ENCODE data around the gene TMEM181.

TMEM181 gene

DNA sequence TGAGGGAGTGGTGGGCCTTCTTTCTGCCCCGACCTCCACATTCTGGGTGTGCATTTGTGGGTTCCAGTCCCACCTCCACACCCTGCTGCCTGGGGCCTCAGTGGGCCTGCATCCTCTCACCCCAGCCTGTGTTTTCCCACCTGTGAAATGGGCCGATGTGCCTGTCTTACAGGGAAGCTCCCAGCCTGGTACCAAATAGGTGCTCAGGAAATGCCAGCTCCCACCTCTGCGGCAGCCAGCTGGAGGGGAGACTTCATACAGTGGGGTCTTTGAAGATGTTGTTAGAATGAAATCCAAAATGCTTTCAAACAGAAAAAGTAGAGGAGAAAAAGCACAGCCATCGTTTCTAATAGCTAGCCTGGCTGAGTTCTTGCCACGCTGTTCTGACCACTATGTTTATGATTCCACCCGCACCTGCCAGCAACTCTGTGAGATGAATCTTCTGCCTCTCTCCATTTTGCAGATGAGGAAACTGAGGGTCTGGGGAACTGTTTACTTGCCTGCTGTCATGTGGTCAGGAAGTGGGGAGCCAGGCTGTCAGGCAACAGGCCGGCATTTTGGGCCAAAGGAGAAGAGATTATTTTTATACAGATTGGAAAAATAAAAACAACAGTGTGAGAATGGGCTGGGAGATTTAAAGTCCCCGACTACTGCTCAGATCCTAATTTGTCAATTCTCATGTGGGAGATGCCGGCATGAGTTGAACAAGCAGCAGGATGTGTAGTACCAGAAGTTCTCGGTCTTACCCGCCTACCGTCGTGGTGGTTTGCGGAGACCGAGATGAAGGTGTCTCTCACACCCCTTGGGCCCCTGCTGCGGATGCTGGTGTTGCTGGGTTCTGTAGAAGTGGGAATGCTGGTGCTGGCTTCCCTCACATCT lies 4.6 kb downstream of the TMEM181 start:
- no peak for DNase-seq

- no peak for DNase-seq
Observed at GRCh38 chr6:158565122-158565429, 5.2 kb downstream of the TMEM181 start.

DNA sequence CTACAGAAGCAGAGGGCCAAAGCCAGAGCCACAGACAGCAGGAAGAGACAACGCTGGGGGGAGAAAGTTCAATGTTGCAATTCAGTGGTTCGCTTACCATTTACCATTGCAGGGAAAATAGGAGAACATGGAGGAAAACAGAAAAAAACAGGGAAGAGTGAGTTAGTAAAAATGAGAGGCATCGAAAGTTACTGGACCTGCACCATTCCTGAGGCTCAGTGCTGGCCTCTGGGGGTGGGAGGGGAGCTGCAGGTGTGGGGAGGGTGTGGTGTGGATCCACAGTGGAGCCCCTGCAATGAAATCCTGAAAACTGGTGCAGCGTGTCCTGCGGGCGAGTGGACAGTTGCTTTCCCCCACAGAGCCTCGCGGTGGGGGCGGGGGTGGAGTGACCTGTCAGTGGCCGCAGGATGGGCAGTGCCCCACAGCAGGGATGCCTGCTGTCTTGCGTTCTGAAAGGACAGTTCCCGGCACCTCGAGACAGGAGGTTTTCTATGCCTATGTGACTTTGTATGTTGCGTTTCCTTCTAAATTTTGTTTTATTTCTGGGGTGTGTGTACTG lies 5.7 kb downstream of the TMEM181 start:
- no peak for DNase-seq

DNA sequence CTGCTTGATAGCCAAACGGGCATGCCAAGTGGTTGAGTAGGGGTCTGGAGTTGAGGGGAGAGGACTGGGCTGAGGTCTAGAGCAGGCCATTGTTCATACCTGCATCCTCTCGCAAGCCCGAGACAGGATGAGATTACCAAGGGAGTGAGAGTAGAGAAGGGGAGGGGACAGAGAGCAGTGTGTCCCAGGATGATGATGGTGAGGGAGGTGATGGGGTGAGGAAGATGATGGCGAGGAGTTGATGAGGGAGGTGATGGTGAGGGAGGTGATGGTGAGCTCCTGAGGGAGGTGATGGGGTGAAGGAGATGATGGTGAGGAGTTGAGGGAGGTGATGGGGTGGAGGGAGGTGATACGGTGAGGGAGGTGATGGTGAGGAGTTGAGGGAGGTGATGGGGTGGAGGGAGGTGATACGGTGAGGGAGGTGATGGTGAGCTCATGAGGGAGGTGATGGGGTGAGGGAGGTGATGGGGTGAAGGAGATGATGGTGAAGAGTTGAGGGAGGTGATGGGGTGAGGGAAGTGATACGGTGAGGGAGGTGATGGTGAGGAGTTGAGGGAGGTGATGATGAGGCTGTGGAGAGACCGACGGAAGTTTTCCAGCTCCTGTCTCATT lies 6.4 kb downstream of the TMEM181 start:
- no peak for DNase-seq

DNA sequence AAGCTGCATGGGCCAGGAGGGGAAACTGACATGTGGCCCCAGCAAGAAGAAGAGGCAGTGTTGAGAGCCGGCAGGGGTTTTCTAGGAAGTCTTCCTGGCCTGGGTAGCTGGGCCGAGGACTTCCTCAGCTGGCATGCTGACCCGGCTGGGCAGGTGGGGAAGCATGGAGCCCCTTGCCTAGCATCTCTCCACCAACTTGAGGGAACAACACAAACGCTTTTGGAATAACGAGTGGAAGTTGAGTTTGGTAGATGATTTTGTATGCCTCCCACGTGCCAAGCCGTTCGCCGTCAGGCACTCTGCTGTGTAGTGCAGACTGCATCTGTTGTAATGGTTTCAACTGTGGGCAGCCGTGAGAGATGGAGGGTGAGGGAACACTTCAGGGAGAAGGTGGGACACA lies 7.3 kb downstream of the TMEM181 start:
- DNase-seq: no peak

- DNase-seq: no peak
Observed at GRCh38 chr6:158567871-158568401, 8.0 kb downstream of the TMEM181 start.

DNA sequence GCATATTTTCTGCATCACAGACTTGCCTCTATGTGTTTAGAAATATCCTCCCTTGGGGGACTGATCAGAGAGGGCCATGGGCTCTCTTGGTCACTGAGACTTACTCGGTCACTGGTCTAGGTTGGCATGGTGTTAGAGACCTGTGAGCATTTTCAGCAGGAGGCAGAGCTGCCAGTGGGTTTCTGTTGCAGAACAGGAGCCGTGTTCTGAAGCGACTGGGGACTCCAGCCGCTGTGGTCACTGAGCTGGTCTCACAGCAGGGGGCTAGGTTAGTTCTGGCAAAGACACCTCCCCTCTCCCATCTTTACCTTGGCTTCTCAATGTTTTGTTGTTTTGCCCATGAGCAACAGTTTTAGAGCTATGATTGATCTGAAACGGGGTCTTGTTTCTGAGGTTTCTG lies 8.7 kb downstream of the TMEM181 start:
- DNase-seq: no peak

DNA sequence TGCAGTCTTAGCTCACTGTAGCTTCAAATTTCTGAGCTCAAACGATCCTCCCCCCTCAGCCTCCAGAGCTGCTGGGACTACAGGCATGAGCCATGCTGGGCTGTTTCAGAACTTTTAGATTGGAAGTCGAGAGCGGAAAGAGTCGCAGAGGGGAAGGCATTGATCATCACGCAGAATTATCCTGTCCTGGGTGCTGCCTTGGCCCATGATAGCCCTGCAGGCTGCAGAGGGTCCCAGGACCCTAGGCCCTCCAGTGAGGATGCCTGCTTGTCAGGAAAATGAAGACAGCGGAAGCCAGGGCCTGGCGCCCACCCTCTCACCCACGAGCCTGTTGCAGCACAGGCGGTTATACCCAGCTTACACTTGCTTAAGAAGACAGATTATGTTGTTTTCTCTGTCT lies 9.1 kb downstream of the TMEM181 start:
- no peak for DNase-seq

DNA sequence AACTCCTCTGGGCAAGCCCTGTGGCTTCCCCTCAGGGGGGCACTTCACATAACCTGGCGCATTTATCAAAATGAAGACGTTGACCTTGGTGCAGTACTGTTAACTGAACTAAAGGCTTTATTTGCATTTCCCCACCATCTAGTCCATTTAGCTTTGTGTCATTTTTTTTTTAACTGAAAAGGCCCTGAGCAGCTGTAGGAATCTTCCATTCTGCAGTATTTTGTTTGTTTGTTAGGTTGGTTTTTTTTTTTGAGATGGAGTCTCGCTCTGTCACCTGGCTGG lies 10.7 kb downstream of the TMEM181 start:
- DNase-seq: no peak

DNA sequence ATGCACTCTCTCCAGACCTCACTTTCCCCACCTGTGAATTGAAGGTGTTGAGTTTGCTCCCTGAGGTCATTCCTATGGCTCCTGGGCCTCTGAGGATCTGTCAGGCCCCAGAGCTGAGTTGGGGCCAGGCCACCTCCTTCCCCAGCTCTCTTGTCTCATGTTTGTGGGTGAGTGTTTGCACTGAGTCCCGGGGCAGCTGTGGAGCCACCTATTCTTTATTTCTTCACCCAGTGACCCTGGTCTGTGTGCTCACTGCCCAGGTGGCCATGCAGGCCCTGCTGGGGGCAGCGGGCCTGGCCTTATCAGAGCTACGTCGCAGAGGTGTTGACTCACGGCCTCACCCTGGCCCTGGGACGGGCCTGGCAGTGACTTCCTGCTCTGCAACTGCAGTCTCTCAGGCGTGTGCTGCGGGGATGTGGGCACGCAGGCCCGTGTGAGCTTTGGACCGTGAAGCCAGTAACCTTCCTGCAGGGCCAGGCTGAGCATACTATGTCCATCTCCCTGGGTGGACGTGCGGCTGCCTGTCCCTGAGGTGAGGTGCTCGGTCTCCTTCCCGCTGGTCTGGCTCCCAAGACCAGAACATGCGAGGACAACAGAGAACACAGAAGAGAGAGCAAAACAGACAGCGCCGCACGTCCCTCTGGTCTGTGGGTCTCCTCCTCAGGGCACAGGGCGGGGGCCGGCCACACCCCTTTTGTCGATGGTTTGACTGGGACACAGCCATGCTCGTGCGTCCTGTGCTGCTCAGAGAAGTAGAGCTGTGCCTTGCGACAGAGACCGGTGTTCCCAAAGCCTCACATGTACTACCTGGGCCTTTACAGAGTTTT lies 12.1 kb downstream of the TMEM181 start:
- no peak for DNase-seq

DNA sequence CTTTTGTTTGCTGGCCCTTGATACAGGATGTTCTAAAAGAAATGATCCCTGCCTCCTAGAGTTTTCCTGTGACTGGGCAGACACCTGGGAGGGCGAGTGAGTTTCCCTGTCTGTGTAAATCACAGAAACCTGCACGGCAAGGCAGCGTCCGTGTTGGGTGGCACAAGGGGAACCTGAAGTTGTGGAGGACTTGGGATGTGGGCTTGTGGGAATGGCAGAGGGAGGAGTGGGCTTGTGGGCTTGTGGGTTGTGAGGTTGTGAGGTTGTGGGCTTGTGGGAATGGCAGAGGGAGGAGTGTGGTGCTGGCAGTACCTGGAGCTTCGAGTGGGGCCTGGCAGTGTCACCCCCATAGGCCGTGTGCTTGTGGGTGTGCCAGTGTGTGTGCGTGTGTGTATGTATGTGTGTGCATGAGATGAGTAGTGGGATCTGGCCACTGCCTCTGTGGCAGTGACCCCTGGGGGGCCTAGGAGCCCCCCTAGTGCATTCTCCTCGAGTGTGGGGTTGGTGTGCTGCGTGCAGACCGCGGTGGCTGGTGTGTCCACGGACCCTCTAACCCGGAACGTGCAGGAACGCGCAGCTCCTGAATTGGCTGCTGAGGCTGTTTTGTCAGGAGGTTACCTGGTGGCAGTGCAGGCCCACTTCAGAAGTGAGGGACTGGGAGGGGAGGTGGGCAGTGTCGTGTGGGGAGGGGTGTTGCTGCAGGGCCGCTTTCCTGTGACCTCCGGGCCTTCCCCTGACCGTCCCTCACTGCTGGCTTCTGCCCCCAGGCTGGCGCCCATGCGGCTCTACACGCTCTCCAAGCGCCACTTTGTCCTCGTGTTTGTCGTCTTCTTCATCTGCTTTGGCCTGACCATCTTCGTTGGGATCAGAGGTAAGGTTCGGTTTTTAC lies 13.0 kb downstream of the TMEM181 start:
- DNase-seq: no peak

DNA sequence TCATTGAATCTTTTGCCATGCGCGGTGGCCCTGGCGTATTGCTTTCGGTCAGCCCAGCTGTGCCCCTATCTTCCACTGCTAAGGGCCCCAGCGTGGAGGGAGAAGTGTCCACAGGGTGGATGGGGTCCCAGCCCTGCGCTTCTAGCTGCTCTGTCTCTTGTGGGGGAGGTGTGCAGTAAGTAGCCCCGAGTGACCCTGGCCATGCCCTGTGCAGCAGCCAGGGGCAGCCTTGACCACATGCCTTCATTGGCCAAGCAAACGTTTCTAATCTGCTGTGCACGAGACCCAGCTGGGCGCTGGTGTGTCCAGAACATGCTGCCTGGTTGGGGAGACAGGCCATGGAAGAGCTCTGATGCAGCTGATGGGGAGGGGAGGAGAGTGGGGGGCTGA lies 13.6 kb downstream of the TMEM181 start:
- DNase-seq: no peak

- no peak for DNase-seq
Observed at GRCh38 chr6:158574800-158575199, 14.9 kb downstream of the TMEM181 start.

DNA sequence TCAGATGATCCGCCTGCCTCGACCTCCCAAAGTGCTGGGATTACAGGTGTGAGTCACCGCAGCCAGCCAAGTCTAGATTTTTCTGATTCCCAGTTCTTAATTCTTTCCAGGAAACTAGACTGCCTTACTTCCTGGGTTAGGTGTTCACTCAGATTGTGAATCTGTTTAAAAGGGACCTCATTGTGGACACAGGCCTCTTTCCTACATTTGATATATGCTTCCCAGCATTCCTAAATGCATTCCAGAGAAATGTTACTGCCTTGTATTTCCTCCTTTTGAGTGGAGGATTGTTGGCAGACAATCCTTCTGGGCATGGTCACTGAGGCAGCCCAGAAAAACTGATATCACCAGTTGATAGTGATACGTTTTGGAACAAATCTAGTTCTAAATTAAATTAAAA lies 15.7 kb downstream of the TMEM181 start:
- no peak for DNase-seq

DNA sequence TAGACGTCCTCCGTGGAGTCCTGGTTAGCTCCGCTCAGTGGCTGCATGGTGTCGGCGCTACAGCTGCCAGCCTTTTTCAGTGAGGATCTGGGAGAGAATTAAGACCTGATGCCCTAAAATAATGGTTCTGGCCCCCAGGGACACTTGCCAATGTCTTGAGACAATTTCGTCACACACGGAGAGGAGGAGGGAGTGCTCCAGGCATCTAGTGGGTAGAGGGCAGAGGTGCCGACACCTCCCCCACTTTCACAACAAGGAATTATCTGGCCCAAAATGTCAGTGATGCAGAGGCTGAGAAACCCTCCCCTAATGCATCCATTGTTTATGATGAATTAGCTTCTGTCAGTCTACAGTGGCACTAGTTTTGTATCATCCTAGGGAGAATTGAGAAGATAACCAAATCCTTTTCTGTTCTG lies 24.4 kb downstream of the TMEM181 start:
- peak in 1 of 14 donors; percentile 10 for DNase-seq

DNA sequence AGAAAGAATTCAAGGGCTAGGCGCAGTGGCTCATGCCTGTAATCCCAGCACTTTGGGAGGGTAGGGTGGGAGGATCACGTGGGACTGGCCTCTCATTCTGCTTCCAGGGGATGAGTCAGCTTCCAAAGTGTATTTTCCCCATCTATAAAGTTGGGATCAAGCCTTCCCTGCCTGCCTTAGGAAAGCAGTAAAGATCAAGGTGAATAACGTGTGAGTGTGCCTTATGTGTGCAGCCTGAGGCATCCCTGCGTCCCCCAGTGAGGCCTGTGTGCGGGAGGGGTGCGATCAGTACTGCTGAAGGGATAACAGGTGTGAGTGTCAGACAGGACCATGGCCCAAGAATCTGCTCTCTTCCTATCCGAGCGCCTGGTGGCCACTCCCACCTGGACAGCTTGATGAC lies 26.8 kb downstream of the TMEM181 start:
- DNase-seq: no peak

DNA sequence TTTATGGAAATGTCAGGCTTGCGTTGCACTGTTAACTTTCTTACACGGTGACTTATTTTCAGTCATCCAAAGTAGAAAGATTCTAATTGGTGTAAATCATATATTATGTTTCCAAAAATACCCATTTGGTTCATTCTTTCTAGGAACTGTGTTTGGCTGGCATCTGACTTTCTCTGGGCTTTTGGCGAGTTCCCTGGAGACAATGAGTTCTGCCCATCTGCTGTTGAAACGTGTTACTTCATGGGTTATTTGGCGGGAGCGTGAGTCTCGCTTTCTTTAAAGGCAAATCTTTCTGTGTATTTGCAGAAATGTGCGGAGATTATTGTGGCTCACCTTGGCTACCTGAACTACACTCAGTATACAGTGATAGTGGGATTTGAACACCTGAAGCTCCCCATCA lies 29.5 kb downstream of the TMEM181 start:
- DNase-seq: peak in 1 of 14 donors; percentile 67

GRCh38 chr6:158591134-158591809 lies 31.4 kb downstream of the TMEM181 start:
- no peak for DNase-seq

GRCh38 chr6:158591810-158592209 lies 31.9 kb downstream of the TMEM181 start:
- DNase-seq: no peak

DNA sequence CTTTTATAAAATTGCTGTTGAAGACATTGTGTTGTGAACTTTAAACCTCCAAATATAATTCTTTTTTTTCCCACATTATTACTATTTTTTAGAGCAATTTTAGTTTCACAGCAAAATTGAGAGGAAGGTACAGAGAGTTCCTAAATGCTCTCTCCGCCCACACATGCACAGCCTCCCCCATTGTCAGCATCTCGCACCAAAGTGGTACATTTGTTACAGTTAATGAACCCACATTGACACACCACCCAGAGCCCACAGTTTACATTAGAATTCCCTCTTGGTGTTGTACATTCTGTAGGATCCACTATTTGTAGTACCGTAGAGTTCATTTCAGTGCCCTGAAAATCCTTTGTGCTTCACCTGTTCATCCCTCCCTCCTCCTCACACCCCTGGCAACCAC lies 33.8 kb downstream of the TMEM181 start:
- DNase-seq: no peak

- no peak for DNase-seq
Observed at GRCh38 chr6:158595223-158595622, 35.3 kb downstream of the TMEM181 start.

GRCh38 chr6:158596861-158597260 lies 37.0 kb downstream of the TMEM181 start:
- no peak for DNase-seq

Measured in C1 segment of cervical spinal cord (tissue), 14 donors.